ENCODE data around the gene NKPD1. TPM values are rescaled to one million over a fixed set of nuclear protein-coding genes. Genes with fewer than 3 reads are reported as not detected.
"Not testable (repeated sequence)": the region's sequence is repeated elsewhere in the genome, so short reads cannot be mapped to it uniquely, and the experiment has no call there.

NKPD1 gene
- total RNA-seq, 4 donors from 2014 or later = 0.16 TPM; not detected in 3

DNA sequence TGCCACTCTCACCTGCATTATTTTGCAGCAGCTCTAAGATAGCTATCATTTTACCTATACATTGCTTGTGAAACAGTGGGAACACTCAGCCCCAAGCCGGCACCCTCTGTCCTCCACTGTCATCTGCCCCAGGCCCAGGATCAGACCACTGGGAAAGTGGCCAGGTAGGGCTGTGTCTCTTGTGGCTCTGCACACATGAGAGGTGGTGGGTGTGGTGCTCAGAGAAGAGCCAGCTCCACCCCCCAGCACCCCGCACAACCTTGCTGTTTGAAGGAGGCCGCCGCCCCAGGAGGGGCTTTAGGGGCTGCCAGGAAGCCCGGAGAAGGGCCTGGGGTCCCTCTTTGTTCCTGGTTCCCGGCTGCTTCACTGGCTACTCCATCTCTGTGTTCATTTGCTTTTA is 41.2 kb downstream of the NKPD1 start:
- Histone ChIP-seq H3K27ac (no peak overlapping the region), H3K4me1 (peaks cover 36 to 46% of the 10 kb centered on the region in 2 donors), H3K4me3 (no peak overlapping the region), H3K9me3 (no peaks in the 10 kb centered on the region), H3K27me3 (no peaks in the 10 kb centered on the region), H3K36me3 (no peaks in the 10 kb centered on the region)
- intact Hi-C loops (cut with DNase I; ENCODE audit: low total_unique reads) = no loop called here
- DNase-seq = no peak
- in situ Hi-C loops (cut with MboI; ENCODE audit: low sequenced_read_pairs in 4 of 4) = no loop called here
- no peak for ATAC-seq
- no peak for TF ChIP-seq POLR2A (IDR thresholded peaks at IDR 0.05)
- TF ChIP-seq, protein P1, sequence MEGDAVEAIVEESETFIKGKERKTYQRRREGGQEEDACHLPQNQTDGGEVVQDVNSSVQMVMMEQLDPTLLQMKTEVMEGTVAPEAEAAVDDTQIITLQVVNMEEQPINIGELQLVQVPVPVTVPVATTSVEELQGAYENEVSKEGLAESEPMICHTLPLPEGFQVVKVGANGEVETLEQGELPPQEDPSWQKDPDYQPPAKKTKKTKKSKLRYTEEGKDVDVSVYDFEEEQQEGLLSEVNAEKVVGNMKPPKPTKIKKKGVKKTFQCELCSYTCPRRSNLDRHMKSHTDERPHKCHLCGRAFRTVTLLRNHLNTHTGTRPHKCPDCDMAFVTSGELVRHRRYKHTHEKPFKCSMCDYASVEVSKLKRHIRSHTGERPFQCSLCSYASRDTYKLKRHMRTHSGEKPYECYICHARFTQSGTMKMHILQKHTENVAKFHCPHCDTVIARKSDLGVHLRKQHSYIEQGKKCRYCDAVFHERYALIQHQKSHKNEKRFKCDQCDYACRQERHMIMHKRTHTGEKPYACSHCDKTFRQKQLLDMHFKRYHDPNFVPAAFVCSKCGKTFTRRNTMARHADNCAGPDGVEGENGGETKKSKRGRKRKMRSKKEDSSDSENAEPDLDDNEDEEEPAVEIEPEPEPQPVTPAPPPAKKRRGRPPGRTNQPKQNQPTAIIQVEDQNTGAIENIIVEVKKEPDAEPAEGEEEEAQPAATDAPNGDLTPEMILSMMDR (IDR thresholded peaks at IDR 0.05 in 4 of 5, conservative IDR thresholded peaks at IDR 0.05 in 1 of 5) = no peak

DNA sequence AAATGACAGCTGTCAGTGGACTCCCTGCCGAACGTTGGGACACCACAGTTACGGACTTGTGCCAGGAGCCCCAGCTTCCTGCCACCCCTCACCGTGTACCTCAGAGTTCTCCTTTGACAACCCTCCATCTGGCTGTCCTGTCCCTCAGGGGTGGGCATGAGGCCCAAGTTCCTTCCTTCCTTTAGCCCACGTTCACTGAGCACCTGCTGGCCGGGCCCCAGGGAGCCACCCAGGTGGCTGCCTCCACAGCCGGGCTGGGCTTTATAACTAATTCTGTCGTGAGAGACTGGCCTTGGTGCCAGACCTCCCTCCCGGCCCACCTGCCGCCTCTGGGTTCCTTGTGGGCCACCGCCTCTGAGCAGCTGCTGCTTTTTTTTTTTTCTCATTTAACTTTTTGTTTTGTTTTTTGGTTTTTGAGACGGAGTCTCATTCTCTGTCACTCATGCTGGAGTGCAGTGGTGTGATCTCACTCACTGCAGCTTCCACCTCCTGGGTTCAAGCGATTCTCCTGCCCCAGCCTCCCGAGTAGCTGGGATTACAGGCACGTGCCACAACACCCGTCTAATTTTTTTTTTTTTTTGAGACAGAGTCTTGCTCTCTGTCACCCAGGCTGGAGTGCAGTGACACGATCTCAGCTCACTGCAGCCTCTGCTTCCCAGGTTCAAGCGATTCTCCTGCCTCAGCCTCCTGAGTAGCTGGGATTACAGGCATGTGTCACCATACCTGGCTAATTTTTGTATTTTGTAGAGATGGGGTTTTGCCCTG is 42.0 kb downstream of the NKPD1 start:
- peak overlapping the region; percentile 41 to 74 (median 50) for H3K27ac ChIP-seq
- peak in 1 of 2 donors; percentile 3 for ATAC-seq
- H3K4me3 ChIP-seq; H3K36me3 ChIP-seq; DNase-seq; intact Hi-C loops (cut with DNase I; ENCODE audit: low total_unique reads); in situ Hi-C loops (cut with MboI; ENCODE audit: low sequenced_read_pairs in 4 of 4); H3K9me3 ChIP-seq; H3K27me3 ChIP-seq: not testable (repeated sequence)
- peaks cover 40 to 46% of the 10 kb centered on the region in 2 donors for H3K4me1 ChIP-seq

DNA sequence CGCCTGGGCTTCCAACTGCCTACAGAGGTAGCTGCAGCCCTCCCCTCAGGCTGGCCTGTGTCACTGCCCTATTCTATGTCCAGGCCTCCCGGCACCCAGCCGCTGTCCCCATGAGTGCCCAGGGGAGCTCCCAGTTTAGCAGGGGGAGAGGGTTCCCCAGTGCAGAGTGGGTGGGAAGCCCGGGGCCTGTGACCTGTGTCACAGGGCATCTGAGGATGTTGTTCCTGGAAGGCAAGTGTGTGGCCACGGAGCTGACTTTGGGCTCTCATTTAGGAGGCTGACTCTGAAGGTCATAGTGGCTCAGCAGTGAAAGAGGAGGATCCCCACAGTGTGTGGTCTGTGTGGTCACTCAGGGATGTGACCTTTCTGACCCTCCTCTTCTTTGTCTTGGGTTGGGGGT is 42.7 kb downstream of the NKPD1 start:
- peaks cover 40 to 46% of the 10 kb centered on the region in 2 donors for H3K4me1 ChIP-seq
- in situ Hi-C loops (cut with MboI; ENCODE audit: low sequenced_read_pairs in 4 of 4) (no loop called here), intact Hi-C loops (cut with DNase I; ENCODE audit: low total_unique reads) (no loop called here)
- no peaks in the 10 kb centered on the region for H3K9me3 ChIP-seq
- H3K4me3 ChIP-seq = no peak overlapping the region
- H3K36me3 ChIP-seq = no peaks in the 10 kb centered on the region
- TF ChIP-seq, protein P1 (IDR thresholded peaks at IDR 0.05 in 4 of 5, conservative IDR thresholded peaks at IDR 0.05 in 1 of 5) = no peak
- TF ChIP-seq POLR2A (IDR thresholded peaks at IDR 0.05) = no peak
- DNase-seq (no peak), ATAC-seq (no peak)
- H3K27ac ChIP-seq = peak overlapping the region; percentile 41 to 74 (median 50)
- H3K27me3 ChIP-seq = no peaks in the 10 kb centered on the region

GRCh38 chr19:45117671-45118070 is 43.1 kb downstream of the NKPD1 start:
- ATAC-seq = no peak
- in situ Hi-C loops (cut with MboI; ENCODE audit: low sequenced_read_pairs in 4 of 4) = no loop called here
- H3K9me3 ChIP-seq = no peaks in the 10 kb centered on the region

GRCh38 chr19:45117167-45117594 is 43.6 kb downstream of the NKPD1 start:
- Histone ChIP-seq H3K4me3 (no peak overlapping the region), H3K4me1 (peaks cover 40 to 46% of the 10 kb centered on the region in 2 donors), H3K36me3 (no peaks in the 10 kb centered on the region), H3K27me3 (no peaks in the 10 kb centered on the region), H3K9me3 (no peaks in the 10 kb centered on the region), H3K27ac (peak overlapping the region in 2 of 4 donors; percentile 43 to 74)
- DNase-seq (no peak), ATAC-seq (no peak)
- in situ Hi-C loops (cut with MboI; ENCODE audit: low sequenced_read_pairs in 4 of 4) (no loop called here), intact Hi-C loops (cut with DNase I; ENCODE audit: low total_unique reads) (no loop called here)
- no peak for TF ChIP-seq POLR2A (IDR thresholded peaks at IDR 0.05)
- TF ChIP-seq, protein P1 (IDR thresholded peaks at IDR 0.05 in 4 of 5, conservative IDR thresholded peaks at IDR 0.05 in 1 of 5) = no peak

More at GRCh38 chr19:45117671-45118070, 43.1 kb downstream of the NKPD1 start:
- Histone ChIP-seq H3K4me1 (peaks cover 40 to 46% of the 10 kb centered on the region in 2 donors), H3K4me3 (no peak overlapping the region), H3K36me3 (no peaks in the 10 kb centered on the region), H3K27ac (peak overlapping the region in 3 of 4 donors; percentile 43 to 74 (median 56)), H3K27me3 (no peaks in the 10 kb centered on the region)
- DNase-seq = no peak
- intact Hi-C loops (cut with DNase I; ENCODE audit: low total_unique reads) = no loop called here
- TF ChIP-seq, protein P1 (IDR thresholded peaks at IDR 0.05 in 4 of 5, conservative IDR thresholded peaks at IDR 0.05 in 1 of 5) = no peak
- TF ChIP-seq POLR2A (IDR thresholded peaks at IDR 0.05) = no peak

Measured in gastrocnemius medialis (tissue), 4 donors.